Breast epithelium (tissue), 3 donors: ENCODE measurements around the gene HASPIN.

Source experiments
- POLR2A ChIP-seq: fragments of 450-650 bp; IDR thresholded peaks from one replicate; pipeline ENCODE4 v1.6.1; 2016; ENCODE audit warnings: antibody characterized with exemption, mild to moderate bottlenecking, moderate library complexity
- POLR2AphosphoS5 ChIP-seq, 3 donors: sonication (generic); formaldehyde crosslinking; IDR thresholded peaks; one replicate each; pipeline ENCODE4 v1.6.1; 2017; ENCODE audit warnings: antibody characterized with exemption in 3 of 3
- TF ChIP-seq, protein P1 (sequence below), 3 donors: fragments of 450-650 bp; IDR thresholded peaks; one replicate each; pipeline ENCODE4 v1.5.1; 2016 to 2017; ENCODE audit warnings: antibody characterized with exemption in 3 of 3, mild to moderate bottlenecking in 3 of 3, moderate library complexity in 3 of 3

GRCh38 chr17:3770466-3770865 lies 46.8 kb downstream of the HASPIN start:
- TF ChIP-seq POLR2A = no peak
- TF ChIP-seq, protein P1, sequence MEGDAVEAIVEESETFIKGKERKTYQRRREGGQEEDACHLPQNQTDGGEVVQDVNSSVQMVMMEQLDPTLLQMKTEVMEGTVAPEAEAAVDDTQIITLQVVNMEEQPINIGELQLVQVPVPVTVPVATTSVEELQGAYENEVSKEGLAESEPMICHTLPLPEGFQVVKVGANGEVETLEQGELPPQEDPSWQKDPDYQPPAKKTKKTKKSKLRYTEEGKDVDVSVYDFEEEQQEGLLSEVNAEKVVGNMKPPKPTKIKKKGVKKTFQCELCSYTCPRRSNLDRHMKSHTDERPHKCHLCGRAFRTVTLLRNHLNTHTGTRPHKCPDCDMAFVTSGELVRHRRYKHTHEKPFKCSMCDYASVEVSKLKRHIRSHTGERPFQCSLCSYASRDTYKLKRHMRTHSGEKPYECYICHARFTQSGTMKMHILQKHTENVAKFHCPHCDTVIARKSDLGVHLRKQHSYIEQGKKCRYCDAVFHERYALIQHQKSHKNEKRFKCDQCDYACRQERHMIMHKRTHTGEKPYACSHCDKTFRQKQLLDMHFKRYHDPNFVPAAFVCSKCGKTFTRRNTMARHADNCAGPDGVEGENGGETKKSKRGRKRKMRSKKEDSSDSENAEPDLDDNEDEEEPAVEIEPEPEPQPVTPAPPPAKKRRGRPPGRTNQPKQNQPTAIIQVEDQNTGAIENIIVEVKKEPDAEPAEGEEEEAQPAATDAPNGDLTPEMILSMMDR (IDR thresholded peaks at IDR 0.05) = no peak
- no peak for TF ChIP-seq POLR2AphosphoS5 (IDR thresholded peaks at IDR 0.05)
